ENCODE results near the gene LMBRD2. TPM values are rescaled to one million over a fixed set of nuclear protein-coding genes. Genes with fewer than 3 reads are reported as not detected.
"Not testable (repeated sequence)": the region's sequence is repeated elsewhere in the genome, so short reads cannot be mapped to it uniquely, and the experiment has no call there.

The LMBRD2 gene
- total RNA-seq, 1 donor from 2014 or later: 6.4 TPM

GRCh38 chr5:36199620-36200019 is 47.9 kb upstream of the LMBRD2 start:
- Histone ChIP-seq H3K9ac (ENCODE audit: low read length) (no peak overlapping the region), H3K4me2 (ENCODE audit: low read length) (no peak overlapping the region), H3K27ac (ENCODE audit: low read depth, low read length) (no peak overlapping the region), H3K4me3 (ENCODE audit: insufficient read depth, low read depth, low read length) (no peak overlapping the region), H3K36me3 (ENCODE audit: insufficient read depth, low read length) (peaks cover 14% of the 10 kb centered on the region), H3K4me1 (ENCODE audit: insufficient read depth, low read length) (peaks cover 5% of the 10 kb centered on the region), H2AFZ (ENCODE audit: low read depth, low read length) (no peak overlapping the region), H4K20me1 (ENCODE audit: insufficient read depth, low read length) (no peaks in the 10 kb centered on the region), H3K9me3 (ENCODE audit: insufficient read depth, low read depth, low read length) (no peaks in the 10 kb centered on the region), H3K27me3 (ENCODE audit: insufficient read depth, low read length) (no peaks in the 10 kb centered on the region), H3K79me2 (ENCODE audit: insufficient read depth, low read length) (no peaks in the 10 kb centered on the region)
- H3K9me3 Mint-ChIP-seq (ENCODE audit: unreplicated experiment): no peaks in the 10 kb centered on the region
- H3K4me1 Mint-ChIP-seq (ENCODE audit: low read depth, unreplicated experiment): peaks cover 2% of the 10 kb centered on the region
- FAIRE-seq: peak; percentile 87
- no peaks in the 10 kb centered on the region for H3K27me3 Mint-ChIP-seq (ENCODE audit: low read depth, unreplicated experiment)
- DNase-seq (ENCODE audit: low read depth): peak; percentile 76
- peaks cover 5% of the 10 kb centered on the region for H3K36me3 Mint-ChIP-seq (ENCODE audit: low read depth, unreplicated experiment)
- TF ChIP-seq EZH2 (IDR thresholded peaks at IDR 0.05; ENCODE audit: insufficient read depth, low read length) (no peak), CTCF (IDR thresholded peaks at IDR 0.05; ENCODE audit: insufficient read depth, low read depth, low read length) (no peak)
- no peak overlapping the region for H3K4me3 Mint-ChIP-seq (ENCODE audit: unreplicated experiment)
- H3K27ac Mint-ChIP-seq (ENCODE audit: unreplicated experiment): no peak overlapping the region

- H3K4me3 ChIP-seq (ENCODE audit: insufficient read depth, low read depth, low read length); H3K27me3 Mint-ChIP-seq (ENCODE audit: low read depth, unreplicated experiment); H3K27me3 ChIP-seq (ENCODE audit: insufficient read depth, low read length); H3K9ac ChIP-seq (ENCODE audit: low read length); H3K4me1 Mint-ChIP-seq (ENCODE audit: low read depth, unreplicated experiment); H3K36me3 Mint-ChIP-seq (ENCODE audit: low read depth, unreplicated experiment); H3K9me3 ChIP-seq (ENCODE audit: insufficient read depth, low read depth, low read length); H3K4me3 Mint-ChIP-seq (ENCODE audit: unreplicated experiment); H4K20me1 ChIP-seq (ENCODE audit: insufficient read depth, low read length); H2AFZ ChIP-seq (ENCODE audit: low read depth, low read length); H3K9me3 Mint-ChIP-seq (ENCODE audit: unreplicated experiment); DNase-seq (ENCODE audit: low read depth); H3K79me2 ChIP-seq (ENCODE audit: insufficient read depth, low read length); H3K27ac ChIP-seq (ENCODE audit: low read depth, low read length); H3K27ac Mint-ChIP-seq (ENCODE audit: unreplicated experiment); FAIRE-seq; H3K4me2 ChIP-seq (ENCODE audit: low read length); H3K4me1 ChIP-seq (ENCODE audit: insufficient read depth, low read length): not testable (repeated sequence)
- peaks cover 14% of the 10 kb centered on the region for H3K36me3 ChIP-seq (ENCODE audit: insufficient read depth, low read length)
Measured at GRCh38 chr5:36198783-36199182, 47.1 kb upstream of the LMBRD2 start.

- Histone ChIP-seq H3K27me3 (ENCODE audit: insufficient read depth, low read length) (no peaks in the 10 kb centered on the region), H2AFZ (ENCODE audit: low read depth, low read length) (no peak overlapping the region), H4K20me1 (ENCODE audit: insufficient read depth, low read length) (no peaks in the 10 kb centered on the region), H3K36me3 (ENCODE audit: insufficient read depth, low read length) (peaks cover 14% of the 10 kb centered on the region), H3K4me3 (ENCODE audit: insufficient read depth, low read depth, low read length) (no peak overlapping the region), H3K4me2 (ENCODE audit: low read length) (no peak overlapping the region), H3K79me2 (ENCODE audit: insufficient read depth, low read length) (no peaks in the 10 kb centered on the region), H3K9ac (ENCODE audit: low read length) (no peak overlapping the region), H3K27ac (ENCODE audit: low read depth, low read length) (no peak overlapping the region), H3K4me1 (ENCODE audit: insufficient read depth, low read length) (peaks cover 5% of the 10 kb centered on the region), H3K9me3 (ENCODE audit: insufficient read depth, low read depth, low read length) (no peaks in the 10 kb centered on the region)
- no peaks in the 10 kb centered on the region for H3K9me3 Mint-ChIP-seq (ENCODE audit: unreplicated experiment)
- FAIRE-seq: no peak
- no peak overlapping the region for H3K4me3 Mint-ChIP-seq (ENCODE audit: unreplicated experiment)
- no peaks in the 10 kb centered on the region for H3K27me3 Mint-ChIP-seq (ENCODE audit: low read depth, unreplicated experiment)
- H3K4me1 Mint-ChIP-seq (ENCODE audit: low read depth, unreplicated experiment): peaks cover 2% of the 10 kb centered on the region
- no peak overlapping the region for H3K27ac Mint-ChIP-seq (ENCODE audit: unreplicated experiment)
- H3K36me3 Mint-ChIP-seq (ENCODE audit: low read depth, unreplicated experiment): peaks cover 9% of the 10 kb centered on the region
- DNase-seq (ENCODE audit: low read depth): peak; percentile 3
- no peak for TF ChIP-seq CTCF (IDR thresholded peaks at IDR 0.05; ENCODE audit: insufficient read depth, low read depth, low read length)
Measured at GRCh38 chr5:36198281-36198680, 46.6 kb upstream of the LMBRD2 start.
